Medulla oblongata (tissue), 1 donor: ENCODE data around the gene THAP3.

Experiments used
- DNase-seq: peaks from one replicate; pipeline ENCODE4 v3.0.0-alpha.2; 2015; ENCODE audit errors: extremely low spot score

Gene THAP3

GRCh38 chr1:6612641-6613360 lies 11.9 kb upstream of the THAP3 start:
- DNase-seq = peak; percentile 52

- peak; percentile 99 for DNase-seq
Observed at GRCh38 chr1:6613361-6614018, 11.2 kb upstream of the THAP3 start, which contains the start of gene PHF13. Gene PHF13 (plus strand): TSS chr1:6613731. CDS start chr1:6614067, 336 bp downstream.

GRCh38 chr1:6614019-6614928 lies 10.4 kb upstream of the THAP3 start:
- peak; percentile 48 for DNase-seq

- no peak for DNase-seq
Observed at GRCh38 chr1:6614929-6615785, 9.5 kb upstream of the THAP3 start.

GRCh38 chr1:6619045-6619444 lies 5.6 kb upstream of the THAP3 start:
- no peak for DNase-seq

GRCh38 chr1:6621429-6622391 lies 3.0 kb upstream of the THAP3 start:
- no peak for DNase-seq

- no peak for DNase-seq
Observed at GRCh38 chr1:6622396-6623152, 2.1 kb upstream of the THAP3 start.

- DNase-seq = no peak
Observed at GRCh38 chr1:6623269-6623965, 1.3 kb upstream of the THAP3 start.

- no peak for DNase-seq
Observed at GRCh38 chr1:6625584-6626149, 999 bp downstream of the THAP3 start.

- DNase-seq = no peak
Observed at GRCh38 chr1:6627031-6627430, 2.4 kb downstream of the THAP3 start.

GRCh38 chr1:6627841-6628545 lies 3.3 kb downstream of the THAP3 start:
- no peak for DNase-seq

- no peak for DNase-seq
Observed at GRCh38 chr1:6628971-6629479, 4.4 kb downstream of the THAP3 start.

GRCh38 chr1:6630027-6630426 lies 5.4 kb downstream of the THAP3 start:
- DNase-seq = no peak

GRCh38 chr1:6631058-6631457 lies 6.4 kb downstream of the THAP3 start:
- DNase-seq = no peak

GRCh38 chr1:6632588-6633514 lies 8.2 kb downstream of the THAP3 start:
- no peak for DNase-seq

- DNase-seq = no peak
Observed at GRCh38 chr1:6634371-6635052, 9.8 kb downstream of the THAP3 start.
